ENCODE results near the gene ZNF652. TPM values are rescaled to one million over a fixed set of nuclear protein-coding genes. Genes with fewer than 3 reads are reported as not detected.
"Not testable (repeated sequence)": the region's sequence is repeated elsewhere in the genome, so short reads cannot be mapped to it uniquely, and the experiment has no call there.

ZNF652 gene
- total RNA-seq, 1 experiment from 2014 or later = 24.5 TPM

DNA sequence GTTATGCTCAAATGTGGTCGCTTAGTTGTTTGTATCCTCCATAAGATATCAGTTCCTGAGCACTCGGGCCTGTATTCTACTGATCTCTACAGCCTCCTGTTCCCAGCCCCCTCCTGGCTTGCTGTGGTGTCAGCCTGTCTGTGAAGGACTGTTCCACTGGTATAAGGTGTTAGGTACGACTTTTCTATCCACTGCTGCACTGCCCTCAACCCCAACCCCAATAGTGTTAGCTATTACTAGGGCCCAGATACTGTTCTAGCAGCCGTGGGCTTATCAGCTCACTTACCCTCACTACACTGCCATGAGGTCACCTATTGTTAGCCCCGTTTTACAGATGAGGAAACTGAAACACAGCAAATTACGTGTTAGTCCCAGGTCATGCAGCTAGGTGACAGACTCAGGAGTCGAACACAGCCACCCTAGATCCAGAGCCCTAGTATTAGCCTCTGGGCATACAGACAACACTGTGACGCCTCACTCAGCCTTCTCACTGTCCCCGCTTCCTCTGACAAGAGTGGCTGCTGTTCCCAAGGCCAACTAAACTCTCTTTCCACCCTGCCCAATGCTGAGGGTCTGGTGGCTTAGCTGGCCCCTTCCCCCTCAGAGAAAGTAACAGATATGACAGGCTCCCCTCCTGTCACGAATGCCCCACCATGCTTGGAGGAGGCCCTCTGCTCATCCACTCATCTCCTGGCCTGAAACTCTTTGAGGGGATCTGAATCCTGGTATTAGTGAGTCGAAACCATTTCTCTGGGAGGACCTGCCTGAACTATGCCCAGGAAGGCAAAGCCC lies 25.6 kb upstream of the ZNF652 start:
- DNase-seq (ENCODE audit: extremely low read depth, low read depth) = no peak

- DNase-seq (ENCODE audit: extremely low read depth, low read depth) = no peak
These were observed 24.3 kb upstream of the ZNF652 start for GRCh38 chr17:49386373-49386772.

DNA sequence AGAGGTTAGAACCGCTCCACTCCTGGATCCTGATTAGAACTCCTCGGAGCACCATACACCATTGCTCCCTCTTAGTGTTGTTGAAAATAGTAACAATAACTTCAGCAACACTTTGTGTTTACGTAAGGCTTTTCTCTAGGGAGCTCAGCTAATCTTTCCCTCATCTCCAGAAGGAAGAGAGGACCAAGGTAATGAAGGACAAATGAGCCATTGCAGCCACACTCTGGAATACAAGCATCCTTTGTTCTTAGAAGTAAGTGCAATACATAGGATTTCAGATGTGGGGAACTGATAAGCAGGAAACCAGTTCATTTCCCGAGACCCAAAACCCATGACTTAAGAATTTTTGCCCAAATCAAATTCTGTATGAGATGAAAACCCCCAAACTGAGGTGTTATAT lies 22.9 kb upstream of the ZNF652 start:
- no peak for DNase-seq (ENCODE audit: extremely low read depth, low read depth)

GRCh38 chr17:49383060-49383459 lies 21.0 kb upstream of the ZNF652 start:
- DNase-seq (ENCODE audit: extremely low read depth, low read depth) = no peak

GRCh38 chr17:49382556-49382955 lies 20.5 kb upstream of the ZNF652 start:
- DNase-seq (ENCODE audit: extremely low read depth, low read depth) = no peak

DNA sequence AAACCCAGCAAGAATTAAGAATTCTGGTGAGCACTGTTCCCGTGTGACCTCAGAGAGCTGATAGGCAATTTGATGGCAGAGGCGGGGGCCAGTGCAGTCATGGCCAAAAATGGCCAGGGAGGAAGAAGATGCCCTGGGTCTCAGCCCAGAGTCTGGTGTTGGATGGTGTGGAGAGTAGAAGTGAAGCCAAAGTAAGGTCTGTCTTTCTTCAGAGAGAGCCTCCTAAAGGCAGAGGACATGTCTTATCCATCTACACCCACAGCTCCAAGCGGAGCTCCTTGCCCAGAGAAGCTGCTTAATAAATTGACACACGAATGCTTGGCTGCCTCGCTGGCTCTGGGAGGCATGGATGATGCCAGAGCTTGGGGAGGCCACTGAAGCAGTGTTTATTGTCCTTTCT lies 19.7 kb upstream of the ZNF652 start:
- no peak for DNase-seq (ENCODE audit: extremely low read depth, low read depth)

GRCh38 chr17:49381033-49381432 lies 19.0 kb upstream of the ZNF652 start:
- no peak for DNase-seq (ENCODE audit: extremely low read depth, low read depth)

DNA sequence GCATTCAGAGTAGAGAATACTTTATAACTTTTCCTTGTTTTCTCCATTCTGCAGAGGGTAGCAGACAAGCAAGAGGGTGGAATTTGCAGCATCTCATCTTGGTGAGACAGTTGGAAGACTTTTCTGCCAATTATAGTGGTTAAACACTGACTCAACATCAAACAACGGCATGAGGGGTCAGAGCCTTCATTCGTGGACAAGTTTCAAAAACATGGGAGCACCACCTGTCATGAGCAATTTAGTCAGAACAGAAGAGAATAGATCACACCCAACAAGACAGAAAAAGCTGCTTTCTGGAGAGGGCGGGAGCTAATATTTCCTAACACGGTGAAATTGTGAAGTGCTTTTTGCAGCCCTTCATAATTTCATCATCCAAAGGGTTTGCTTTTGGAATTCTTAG lies 17.9 kb upstream of the ZNF652 start:
- DNase-seq (ENCODE audit: extremely low read depth, low read depth) = no peak

- no peak for DNase-seq (ENCODE audit: extremely low read depth, low read depth)
These were observed 16.3 kb upstream of the ZNF652 start for GRCh38 chr17:49378311-49378710.

- DNase-seq (ENCODE audit: extremely low read depth, low read depth) = no peak
These were observed 13.5 kb upstream of the ZNF652 start for GRCh38 chr17:49375544-49375943.

- DNase-seq (ENCODE audit: extremely low read depth, low read depth) = no peak
These were observed 11.1 kb upstream of the ZNF652 start for GRCh38 chr17:49373115-49373514.

- no peak for DNase-seq (ENCODE audit: extremely low read depth, low read depth)
These were observed 10.4 kb upstream of the ZNF652 start for GRCh38 chr17:49372425-49372824.

DNA sequence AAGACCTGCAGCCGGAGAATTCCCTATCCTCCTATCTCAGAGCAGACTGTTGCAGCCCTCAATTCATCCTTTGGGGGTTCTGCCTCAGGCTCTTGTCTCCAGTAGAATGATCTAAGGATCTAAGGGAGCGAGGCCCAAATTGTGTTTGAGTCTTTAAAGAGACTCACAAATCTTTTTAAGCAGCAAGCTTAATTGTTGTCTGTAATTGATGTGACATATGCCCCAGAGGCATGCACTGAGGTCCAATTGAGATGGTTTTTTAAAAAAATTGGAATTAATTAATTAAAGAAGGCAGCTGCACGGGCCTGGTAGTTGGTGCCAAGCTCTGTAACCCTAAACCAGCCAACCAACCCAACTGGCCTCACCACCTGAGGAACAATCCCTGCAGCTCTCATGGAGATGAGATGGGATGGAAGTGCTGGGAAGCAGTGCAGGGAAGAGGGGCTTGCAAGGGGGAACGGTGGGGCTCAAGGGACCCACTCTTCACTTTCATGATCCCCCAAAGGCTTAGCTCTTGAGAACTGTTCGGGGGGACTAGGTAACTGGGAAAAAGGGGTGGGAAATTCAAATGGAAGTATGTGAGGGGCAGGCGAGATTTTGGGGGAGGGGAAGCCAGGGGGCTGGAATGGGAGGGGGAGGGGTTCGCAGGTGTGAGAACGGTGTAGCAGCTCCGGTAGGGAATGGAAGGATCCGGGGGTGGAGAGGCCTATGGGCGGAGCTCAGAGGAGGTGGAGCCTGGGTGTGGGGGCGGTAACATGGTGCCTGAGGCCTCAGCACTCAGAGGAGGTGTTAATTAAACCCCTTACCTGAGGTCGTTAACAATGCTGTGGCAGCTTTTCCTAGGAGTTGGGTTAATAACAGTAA lies 9.2 kb upstream of the ZNF652 start:
- no peak for DNase-seq (ENCODE audit: extremely low read depth, low read depth)

- no peak for DNase-seq (ENCODE audit: extremely low read depth, low read depth)
These were observed 7.7 kb upstream of the ZNF652 start for GRCh38 chr17:49369760-49370159.

- no peak for DNase-seq (ENCODE audit: extremely low read depth, low read depth)
These were observed 7.0 kb upstream of the ZNF652 start for GRCh38 chr17:49369089-49369488.

DNA sequence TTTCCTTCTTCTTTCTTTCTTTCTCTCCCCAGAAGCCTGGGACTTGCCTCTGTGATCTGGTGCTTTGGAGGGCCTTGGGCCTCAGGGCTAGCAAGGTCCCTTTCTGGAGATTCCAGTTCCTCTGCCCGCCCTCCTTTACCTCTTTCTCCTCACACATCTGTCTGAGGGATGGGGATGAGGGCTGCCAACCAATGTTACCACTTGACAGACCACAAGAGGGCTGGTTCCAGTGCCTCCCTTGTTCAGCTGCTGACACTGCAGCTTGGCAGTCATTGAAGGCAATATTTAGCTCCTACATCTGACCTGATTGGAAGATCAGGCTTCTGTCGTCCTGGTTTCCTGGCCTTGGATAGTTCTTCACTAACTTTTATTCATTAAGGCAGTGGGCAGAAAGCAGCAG lies 3.6 kb upstream of the ZNF652 start:
- peak; percentile 36 for DNase-seq (ENCODE audit: extremely low read depth, low read depth)

GRCh38 chr17:49365126-49365525 lies 3.1 kb upstream of the ZNF652 start:
- not testable (repeated sequence) for DNase-seq (ENCODE audit: extremely low read depth, low read depth)

DNA sequence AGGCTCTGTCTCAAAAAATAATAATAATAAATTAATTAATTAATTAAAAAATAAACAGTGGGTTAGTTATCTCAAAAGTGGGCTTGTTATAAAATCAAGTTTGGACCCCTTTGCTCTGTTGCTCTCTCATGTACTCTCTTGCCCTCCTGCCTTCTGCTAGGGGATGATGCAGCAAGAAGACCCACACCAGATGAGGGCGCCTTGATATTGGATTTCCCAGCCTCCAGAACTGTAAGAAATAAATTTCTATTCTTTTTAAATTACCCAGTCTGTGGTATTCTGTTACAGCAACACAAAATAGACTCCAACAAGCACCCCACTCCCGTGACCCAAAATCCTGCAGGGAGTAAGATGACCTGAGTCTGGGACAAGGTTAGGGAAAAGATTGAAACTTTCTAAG lies 2.1 kb upstream of the ZNF652 start:
- DNase-seq (ENCODE audit: extremely low read depth, low read depth) = no peak

- DNase-seq (ENCODE audit: extremely low read depth, low read depth) = no peak
These were observed 1.2 kb upstream of the ZNF652 start for GRCh38 chr17:49363251-49363650.

- DNase-seq (ENCODE audit: extremely low read depth, low read depth) = no peak
These were observed 670 bp upstream of the ZNF652 start for GRCh38 chr17:49362723-49363117.

DNA sequence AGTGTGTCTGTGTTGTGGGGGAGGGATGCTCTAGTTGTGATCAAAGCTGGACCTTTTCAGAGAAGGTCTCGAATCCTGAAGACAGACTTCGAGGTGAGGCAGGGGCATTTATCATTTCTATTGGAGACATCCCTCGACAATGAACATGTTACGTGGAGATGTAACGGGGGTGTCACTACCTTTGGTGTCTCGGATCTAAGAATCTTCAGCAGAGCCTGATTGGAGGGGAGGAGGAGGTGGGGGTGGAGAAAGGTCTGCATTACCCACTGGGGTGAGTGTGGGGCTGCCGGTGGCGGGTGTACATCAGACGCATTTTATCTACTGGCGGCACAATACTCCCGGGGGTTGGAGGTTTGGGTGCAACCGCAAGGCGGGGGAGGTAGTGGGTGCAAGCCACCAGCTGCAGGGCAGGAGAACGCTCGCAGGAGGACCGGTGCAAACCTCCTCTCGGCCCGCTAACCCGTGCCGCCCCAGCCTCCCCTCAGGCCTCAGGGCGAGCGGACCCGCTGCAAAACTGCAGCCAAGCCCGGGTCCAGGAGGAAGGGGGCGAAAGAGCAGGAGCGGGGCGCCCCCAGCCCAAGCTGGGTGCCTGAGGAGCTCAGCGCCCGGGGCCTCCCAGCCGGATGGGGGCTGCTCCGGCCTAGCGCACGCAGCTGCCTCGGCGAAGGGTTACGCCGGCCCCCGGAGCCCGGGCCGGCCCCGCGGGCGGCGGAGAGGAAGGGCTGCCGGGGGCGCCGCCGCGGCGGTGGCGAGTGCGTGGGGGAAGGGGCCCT lies 735 bp downstream of the ZNF652 start:
- peak; percentile 7 for DNase-seq (ENCODE audit: extremely low read depth, low read depth)

Measured in NCI-H460 (cell line).